Measurements from ENCODE around the gene TAC4. TPM values are rescaled to one million over a fixed set of nuclear protein-coding genes. Genes with fewer than 3 reads are reported as not detected.

Gene TAC4
- total RNA-seq, 4 donors from 2014 or later, result 1.3 TPM; not detected in 3

GRCh38 chr17:49873466-49873865, 25.6 kb upstream of the TAC4 start:
- Histone ChIP-seq H3K9me3 (no peaks in the 10 kb centered on the region), H3K27ac (no peak overlapping the region), H3K4me3 (no peak overlapping the region), H3K27me3 (no peaks in the 10 kb centered on the region), H3K4me1 (no peaks in the 10 kb centered on the region), H3K36me3 (no peaks in the 10 kb centered on the region)
- DNase-seq, result no peak
- intact Hi-C loops (cut with DNase I; ENCODE audit: low total_unique reads), result no loop called here
- TF ChIP-seq POLR2A (IDR thresholded peaks at IDR 0.05) (no peak), CTCF (IDR thresholded peaks at IDR 0.05) (no peak)

- Histone ChIP-seq H3K27ac (no peak overlapping the region), H3K27me3 (no peaks in the 10 kb centered on the region), H3K4me3 (no peak overlapping the region), H3K9me3 (no peaks in the 10 kb centered on the region), H3K4me1 (no peaks in the 10 kb centered on the region), H3K36me3 (no peaks in the 10 kb centered on the region)
- no peak for DNase-seq
- TF ChIP-seq POLR2A (IDR thresholded peaks at IDR 0.05) (no peak), CTCF (IDR thresholded peaks at IDR 0.05) (no peak)
- intact Hi-C loops (cut with DNase I; ENCODE audit: low total_unique reads), result no loop called here
Observed at GRCh38 chr17:49872754-49873377, 25.0 kb upstream of the TAC4 start.

- Histone ChIP-seq H3K36me3 (no peaks in the 10 kb centered on the region), H3K9me3 (no peaks in the 10 kb centered on the region), H3K4me1 (no peaks in the 10 kb centered on the region), H3K27ac (no peak overlapping the region), H3K4me3 (no peak overlapping the region), H3K27me3 (no peaks in the 10 kb centered on the region)
- TF ChIP-seq CTCF (IDR thresholded peaks at IDR 0.05) (no peak), POLR2A (IDR thresholded peaks at IDR 0.05) (no peak)
- intact Hi-C loops (cut with DNase I; ENCODE audit: low total_unique reads), result no loop called here
- no peak for DNase-seq
Observed at GRCh38 chr17:49871211-49871610, 23.3 kb upstream of the TAC4 start.

- Histone ChIP-seq H3K27ac (no peak overlapping the region), H3K36me3 (no peaks in the 10 kb centered on the region), H3K4me1 (no peaks in the 10 kb centered on the region), H3K27me3 (no peaks in the 10 kb centered on the region), H3K4me3 (no peak overlapping the region), H3K9me3 (no peaks in the 10 kb centered on the region)
- DNase-seq, result no peak
- intact Hi-C loops (cut with DNase I; ENCODE audit: low total_unique reads), result no loop called here
- TF ChIP-seq POLR2A (IDR thresholded peaks at IDR 0.05), result no peak
- TF ChIP-seq CTCF (IDR thresholded peaks at IDR 0.05), result no peak
Observed at GRCh38 chr17:49870298-49870697, 22.4 kb upstream of the TAC4 start.

- Histone ChIP-seq H3K27ac (no peak overlapping the region), H3K4me1 (no peaks in the 10 kb centered on the region), H3K27me3 (no peaks in the 10 kb centered on the region), H3K4me3 (no peak overlapping the region), H3K9me3 (no peaks in the 10 kb centered on the region), H3K36me3 (no peaks in the 10 kb centered on the region)
- intact Hi-C loops (cut with DNase I; ENCODE audit: low total_unique reads), result no loop called here
- DNase-seq, result no peak
- TF ChIP-seq CTCF (IDR thresholded peaks at IDR 0.05), result no peak
- no peak for TF ChIP-seq POLR2A (IDR thresholded peaks at IDR 0.05)
Observed at GRCh38 chr17:49869038-49869374, 21.1 kb upstream of the TAC4 start.

Data from uterus (tissue), 4 donors.